GM20431 (cell line): ENCODE measurements around the gene GPT2.
"Not testable (repeated sequence)": the region's sequence is repeated elsewhere in the genome, so short reads cannot be mapped to it uniquely, and the experiment has no call there.

Experiments
- in situ Hi-C: fragments of 300-500 bp; cut with MseI, MboI; formaldehyde crosslinking; loops from one replicate; pipeline ENCODE4 v1.15.0; 2020; ENCODE audit warnings: low sequenced_read_pairs; ENCODE audit not compliant: unreplicated experiment

The GPT2 gene

DNA sequence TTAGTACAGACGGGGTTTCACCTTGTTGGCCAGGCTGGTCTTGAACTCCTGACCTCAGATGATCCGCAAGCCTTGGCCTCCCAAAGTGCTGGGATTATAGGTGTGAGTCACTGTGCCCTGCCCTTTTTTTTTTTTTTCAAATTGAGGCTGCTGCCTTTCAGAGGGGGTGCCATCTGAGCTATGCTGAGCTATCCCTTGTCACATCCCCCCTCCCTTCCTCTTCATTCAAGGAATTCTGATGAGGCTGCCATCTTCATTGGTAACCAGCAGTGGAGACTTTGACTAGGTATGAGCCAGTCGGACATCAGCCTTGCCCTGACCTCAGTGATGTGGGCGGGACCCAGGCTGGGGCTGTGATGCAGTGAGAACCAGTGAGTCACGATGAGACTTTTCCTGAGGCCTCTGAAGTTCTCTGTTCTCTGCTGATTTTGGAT, 24.4 kb upstream of the GPT2 start:
- in situ Hi-C loops: no loop called here

DNA sequence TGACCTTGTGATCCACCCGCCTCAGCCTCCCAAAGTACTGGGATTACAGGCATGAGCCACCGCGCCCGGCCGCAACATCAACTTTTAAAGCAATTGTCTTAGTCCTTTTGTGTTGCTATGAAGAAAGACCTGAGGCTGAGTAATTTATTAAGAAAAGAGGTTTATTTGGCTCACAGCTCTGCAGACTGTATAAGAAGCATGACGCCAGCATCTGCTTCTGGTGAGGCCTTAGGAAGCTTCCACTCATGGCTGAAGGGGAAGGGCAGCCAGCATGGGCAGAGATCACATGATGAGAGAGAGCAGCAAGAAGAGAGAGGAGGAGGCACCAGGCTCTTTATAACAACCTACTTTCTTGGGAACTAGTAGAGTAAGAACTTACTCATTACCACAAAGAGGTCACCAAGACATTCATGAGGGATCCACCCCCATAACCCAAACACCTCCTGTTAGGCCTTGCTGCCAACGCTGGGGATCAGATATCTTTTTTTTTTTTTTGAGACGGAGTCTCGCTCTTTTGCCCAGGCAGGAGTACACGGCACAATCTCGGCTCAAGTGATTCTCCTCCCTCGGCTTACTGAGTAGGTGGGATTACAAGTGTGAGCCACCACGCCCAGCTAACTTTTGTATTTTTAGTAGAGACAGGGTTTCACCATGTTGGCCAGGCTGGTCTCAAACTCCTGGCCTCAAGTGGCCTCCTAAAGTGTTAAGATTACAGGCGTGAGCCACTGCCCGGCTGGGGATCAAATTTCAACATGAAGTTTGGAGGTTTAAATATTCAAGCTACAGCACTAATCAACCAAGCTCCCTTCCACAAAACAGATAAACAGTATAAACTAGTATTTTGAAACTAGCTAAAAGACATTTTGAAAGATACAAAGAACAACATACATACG, 21.4 kb upstream of the GPT2 start:
- in situ Hi-C loops: no loop called here

GRCh38 chr16:46866286-46866685, 17.9 kb upstream of the GPT2 start:
- in situ Hi-C loops: no loop called here

- in situ Hi-C loops: not testable (repeated sequence)
Measured at GRCh38 chr16:46867486-46867885, 16.7 kb upstream of the GPT2 start.

DNA sequence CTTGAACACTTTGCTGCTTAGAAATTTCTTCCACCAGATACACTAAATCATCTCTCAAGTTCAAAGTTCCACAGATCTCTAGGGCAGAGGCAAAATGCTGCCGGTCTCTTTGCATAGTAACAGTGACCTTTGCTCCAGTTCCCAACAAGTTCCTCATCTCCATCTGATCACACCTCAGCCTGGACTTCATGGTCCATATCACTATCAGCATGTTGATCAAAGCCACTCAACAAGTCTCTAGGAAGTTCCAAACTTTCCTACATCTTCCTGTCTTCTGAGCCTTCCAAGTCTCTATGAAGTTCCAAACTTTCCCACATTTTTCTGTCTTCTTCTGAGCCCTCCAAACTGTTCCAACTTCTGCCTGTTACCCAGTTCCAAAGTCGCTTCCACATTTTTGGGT, 15.3 kb upstream of the GPT2 start:
- in situ Hi-C loops: not testable (repeated sequence)

- in situ Hi-C loops: no loop called here
Measured at GRCh38 chr16:46871597-46871996, 12.6 kb upstream of the GPT2 start.

DNA sequence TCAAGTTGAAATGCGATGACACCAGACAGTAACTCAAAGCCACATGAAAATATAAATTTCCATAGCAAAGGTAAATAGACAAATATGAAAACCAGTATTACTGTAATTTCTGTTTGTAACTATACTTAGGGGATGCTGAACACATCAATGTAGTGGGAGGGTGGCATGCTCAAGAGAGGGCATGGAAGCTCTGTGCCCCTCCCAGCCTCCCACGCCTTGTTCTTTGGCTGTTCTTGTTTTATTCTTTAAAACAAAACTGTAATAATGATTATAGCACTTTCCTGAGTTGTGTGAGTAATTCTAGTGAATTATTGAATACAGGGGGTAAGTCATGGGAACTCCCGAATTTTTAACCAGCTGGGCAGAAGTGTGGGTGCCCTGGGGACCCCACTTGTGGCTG, 11.0 kb upstream of the GPT2 start:
- in situ Hi-C loops: no loop called here

DNA sequence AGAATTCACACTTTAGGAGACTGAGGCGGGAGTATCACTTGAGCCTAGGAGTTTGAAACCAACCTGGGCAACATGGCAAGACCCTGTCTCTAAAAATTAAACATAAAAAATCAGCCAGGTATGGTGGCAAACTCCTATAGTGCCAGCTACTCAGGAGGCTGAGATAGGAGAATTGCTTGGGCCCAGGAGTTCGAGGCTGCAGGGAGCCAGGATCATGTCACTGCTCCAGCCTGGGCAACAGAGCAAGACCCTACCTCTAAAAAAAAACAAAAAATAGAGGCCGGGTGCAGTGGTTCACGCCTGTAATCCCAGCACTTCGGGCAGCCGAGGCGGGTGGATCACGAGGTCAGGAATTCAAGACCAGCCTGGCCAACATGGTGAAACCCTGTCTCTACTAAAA, 8.9 kb upstream of the GPT2 start:
- in situ Hi-C loops: no loop called here

DNA sequence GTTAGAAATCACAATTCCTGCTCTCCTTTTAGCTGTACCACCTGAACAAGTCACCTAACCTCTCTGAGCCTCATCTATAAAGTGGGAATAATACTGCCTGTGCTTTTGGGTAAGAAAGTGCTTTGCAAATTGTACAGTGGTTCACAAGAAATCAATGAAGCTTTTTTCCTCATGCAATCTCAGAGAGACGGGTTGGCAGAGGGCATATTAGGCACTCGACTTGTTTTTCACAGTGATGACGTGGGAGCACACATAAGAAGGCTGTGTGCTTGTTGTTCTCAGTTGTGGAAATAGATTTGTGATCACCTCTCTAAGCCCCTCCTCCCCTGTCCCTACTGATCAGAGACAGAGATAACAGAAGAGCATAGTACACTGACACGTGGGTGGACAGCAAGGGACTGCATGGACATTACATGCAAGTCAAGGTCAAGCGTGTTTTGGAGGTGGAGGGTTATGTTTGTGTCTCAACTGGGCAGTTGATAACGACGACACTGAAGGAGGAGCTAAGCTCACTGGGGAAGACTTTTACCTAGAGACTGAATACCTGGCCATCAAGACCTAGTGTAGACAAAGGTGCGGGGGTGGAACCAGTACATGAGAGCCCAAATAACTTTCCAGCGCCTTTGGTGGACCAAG, 1.7 kb upstream of the GPT2 start:
- in situ Hi-C loops: no loop called here

DNA sequence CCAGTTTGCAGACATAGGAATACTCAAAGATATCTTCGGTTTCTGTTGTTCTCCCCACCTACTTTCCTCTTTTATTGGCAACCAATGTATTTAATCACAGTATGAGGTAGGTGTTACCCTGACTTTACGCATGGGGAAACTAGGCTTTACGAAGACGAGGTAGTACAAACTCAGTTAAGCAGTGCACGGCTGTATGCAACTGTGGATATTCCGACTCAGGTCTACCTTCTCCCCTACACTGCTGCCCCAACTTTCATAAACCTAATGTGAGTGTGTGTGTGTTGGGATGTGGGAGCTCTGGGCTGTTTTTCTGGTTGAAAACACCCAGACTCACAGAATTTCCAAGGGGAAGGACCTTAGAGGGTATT, 1.2 kb upstream of the GPT2 start:
- in situ Hi-C loops: no loop called here

GRCh38 chr16:46883353-46883689, 841 bp upstream of the GPT2 start:
- in situ Hi-C loops: no loop called here

GRCh38 chr16:46884513-46885293, 541 bp downstream of the GPT2 start:
- in situ Hi-C loops: no loop called here

GRCh38 chr16:46885960-46886763, 2.0 kb downstream of the GPT2 start:
- in situ Hi-C loops: no loop called here

GRCh38 chr16:46886764-46887523, 2.8 kb downstream of the GPT2 start:
- in situ Hi-C loops: no loop called here

- in situ Hi-C loops: no loop called here
Measured at GRCh38 chr16:46887524-46887854, 3.3 kb downstream of the GPT2 start.

GRCh38 chr16:46889245-46889941, 5.2 kb downstream of the GPT2 start:
- in situ Hi-C loops: no loop called here

GRCh38 chr16:46889942-46890300, 5.8 kb downstream of the GPT2 start:
- in situ Hi-C loops: no loop called here

DNA sequence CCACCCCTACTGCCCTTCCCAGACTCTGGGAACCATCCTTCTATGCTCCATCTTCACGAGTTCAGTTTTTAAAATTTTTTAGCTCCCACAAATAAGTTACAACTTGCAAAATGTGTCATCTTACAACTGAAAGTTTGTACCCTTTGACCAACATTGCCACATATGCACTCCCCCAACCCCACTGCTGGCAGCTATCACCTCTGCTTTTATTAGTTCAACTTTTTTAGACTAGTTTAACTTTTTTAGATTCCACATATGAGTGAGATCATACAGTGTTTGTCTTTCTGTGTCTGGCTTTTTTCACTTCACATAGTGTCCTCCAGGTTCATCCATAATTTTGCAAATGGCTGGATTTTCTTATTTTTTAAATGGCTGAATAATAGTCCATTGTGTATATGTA, 7.7 kb downstream of the GPT2 start:
- in situ Hi-C loops: no loop called here

DNA sequence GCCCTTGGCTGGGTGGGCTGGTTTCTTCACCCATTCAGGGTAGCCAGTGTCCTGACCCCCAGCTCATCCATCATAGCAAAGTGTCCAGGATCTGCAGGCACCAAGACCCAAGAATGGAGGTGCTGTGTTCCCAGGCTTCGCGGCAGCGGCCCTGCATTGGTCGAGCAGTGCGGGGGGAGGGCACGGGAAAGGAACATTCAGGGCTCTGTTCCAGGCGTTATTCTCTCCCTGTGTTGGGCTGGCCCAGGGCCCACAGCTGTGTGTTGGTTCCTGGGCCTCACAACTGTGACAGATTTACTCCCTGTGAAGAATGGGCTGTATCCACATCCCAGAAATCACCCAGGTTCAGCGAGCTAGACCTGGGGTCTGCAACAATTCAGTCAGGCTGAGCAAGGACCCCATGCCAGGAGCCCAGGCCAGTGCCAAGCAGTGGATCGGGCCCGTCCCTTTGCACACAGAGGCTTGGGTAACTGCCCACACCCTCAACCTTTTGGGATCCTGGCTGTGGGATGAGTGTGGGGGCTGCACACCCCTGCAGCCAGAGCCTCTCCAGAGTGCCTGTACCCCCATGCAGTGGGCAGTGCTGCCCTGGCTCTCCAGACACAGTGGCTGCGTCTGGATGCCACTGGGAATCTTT, 10.0 kb downstream of the GPT2 start:
- in situ Hi-C loops: no loop called here
